HG03097 (cell line): ENCODE data around the gene PTGER4.

Experiments
- ATAC-seq: cut with Tn5 transposase; IDR thresholded peaks from one replicate; pipeline ENCODE4 v1.9.1; 2021; ENCODE audit not compliant: unreplicated experiment, low FRiP score

Gene PTGER4

GRCh38 chr5:40669606-40670390 is 9.9 kb upstream of the PTGER4 start:
- ATAC-seq, result no peak

- no peak for ATAC-seq
These were observed 7.3 kb upstream of the PTGER4 start for GRCh38 chr5:40672425-40672824.

- ATAC-seq, result no peak
These were observed 5.0 kb upstream of the PTGER4 start for GRCh38 chr5:40674661-40675235.

DNA sequence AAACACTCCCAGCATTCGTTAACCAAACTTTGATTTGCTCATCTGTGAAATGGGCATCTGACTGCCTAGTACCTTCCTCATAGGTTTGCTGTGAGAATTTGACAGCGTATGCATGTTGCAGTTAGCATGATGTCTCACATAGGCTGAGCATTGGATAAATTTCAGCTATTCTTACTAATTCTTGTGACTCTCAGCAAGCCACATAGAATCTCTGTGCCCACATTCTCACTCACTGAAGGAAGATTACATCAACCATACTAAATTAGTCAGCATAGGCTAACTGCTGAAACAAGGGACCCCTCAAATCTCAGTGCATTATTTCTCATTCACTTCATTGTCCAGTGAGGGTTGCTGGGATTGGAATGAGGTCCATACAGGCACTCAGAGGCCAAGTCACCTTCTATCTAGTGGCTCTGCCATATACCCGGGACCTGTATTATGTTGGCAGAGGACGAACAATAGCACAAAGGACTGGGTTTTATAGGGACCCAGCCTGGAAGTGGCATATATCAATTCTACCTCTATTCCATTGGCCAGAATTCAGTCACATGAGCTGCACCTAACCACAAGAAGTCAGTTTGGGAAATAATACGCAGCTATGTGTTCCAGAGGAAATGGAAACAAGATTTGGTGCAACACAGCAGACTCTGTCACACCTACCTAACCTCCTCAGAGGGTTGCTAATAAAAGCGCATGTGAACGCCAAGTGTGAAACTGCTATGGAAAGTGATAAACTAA is 4.2 kb upstream of the PTGER4 start:
- ATAC-seq, result no peak

GRCh38 chr5:40676613-40677343 is 2.9 kb upstream of the PTGER4 start:
- no peak for ATAC-seq

- ATAC-seq, result no peak
These were observed 2.3 kb upstream of the PTGER4 start for GRCh38 chr5:40677456-40677855.

DNA sequence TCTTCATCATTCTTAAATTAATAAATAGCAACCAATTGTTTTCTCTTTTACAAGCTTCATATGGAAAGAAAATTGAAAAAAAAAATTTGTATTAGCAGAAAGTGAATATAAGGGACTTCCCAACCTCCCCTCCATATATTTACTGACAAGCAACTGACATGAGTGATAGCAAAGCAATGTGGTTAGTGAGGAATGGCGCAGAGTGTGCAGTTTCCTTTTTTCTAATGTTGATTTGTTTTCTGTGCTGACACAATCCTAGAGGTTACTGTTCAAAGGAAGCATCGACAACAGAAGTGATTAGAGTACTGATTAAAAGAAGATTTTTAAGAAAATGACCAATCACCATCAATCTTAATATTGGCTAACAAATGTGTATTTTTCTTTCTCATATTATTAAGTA is 1.7 kb upstream of the PTGER4 start:
- no peak for ATAC-seq

DNA sequence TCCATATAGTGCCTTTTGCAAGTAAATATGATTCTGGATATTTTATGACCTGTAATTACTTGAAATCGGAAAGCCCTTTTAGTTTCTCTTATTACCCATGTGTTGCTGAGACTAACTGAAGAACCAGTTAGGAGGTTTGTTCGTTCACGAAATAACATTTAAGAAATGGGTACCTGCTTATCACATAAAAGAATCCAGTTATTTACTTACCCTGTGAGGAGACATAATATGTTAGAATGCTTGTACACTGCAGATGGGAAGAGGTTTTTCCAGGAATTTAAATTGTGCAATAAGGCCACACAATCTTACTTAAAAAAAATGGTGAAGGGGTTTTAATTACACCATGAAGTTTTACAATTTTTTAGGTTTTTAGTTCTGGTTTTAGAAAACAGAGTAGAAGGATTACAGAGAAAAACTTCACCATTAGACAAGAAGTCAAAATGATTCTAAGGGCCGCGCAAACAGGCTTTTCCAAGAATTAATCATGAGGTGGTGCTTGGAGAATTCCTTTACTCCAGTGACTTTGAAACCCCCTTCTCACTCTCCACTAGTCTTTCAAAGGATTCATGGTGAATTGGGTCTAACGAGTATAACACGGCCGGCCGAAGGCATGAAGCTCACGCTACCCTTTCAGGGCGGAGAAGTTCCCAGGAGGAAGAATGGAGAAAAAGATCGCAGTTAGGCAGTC is 1.1 kb upstream of the PTGER4 start:
- no peak for ATAC-seq

- peak; percentile 61 for ATAC-seq
These were observed 385 bp upstream of the PTGER4 start for GRCh38 chr5:40679148-40679912.

GRCh38 chr5:40680741-40681362 is 1.1 kb downstream of the PTGER4 start:
- ATAC-seq, result no peak

GRCh38 chr5:40681363-40682153 is 1.8 kb downstream of the PTGER4 start:
- no peak for ATAC-seq

DNA sequence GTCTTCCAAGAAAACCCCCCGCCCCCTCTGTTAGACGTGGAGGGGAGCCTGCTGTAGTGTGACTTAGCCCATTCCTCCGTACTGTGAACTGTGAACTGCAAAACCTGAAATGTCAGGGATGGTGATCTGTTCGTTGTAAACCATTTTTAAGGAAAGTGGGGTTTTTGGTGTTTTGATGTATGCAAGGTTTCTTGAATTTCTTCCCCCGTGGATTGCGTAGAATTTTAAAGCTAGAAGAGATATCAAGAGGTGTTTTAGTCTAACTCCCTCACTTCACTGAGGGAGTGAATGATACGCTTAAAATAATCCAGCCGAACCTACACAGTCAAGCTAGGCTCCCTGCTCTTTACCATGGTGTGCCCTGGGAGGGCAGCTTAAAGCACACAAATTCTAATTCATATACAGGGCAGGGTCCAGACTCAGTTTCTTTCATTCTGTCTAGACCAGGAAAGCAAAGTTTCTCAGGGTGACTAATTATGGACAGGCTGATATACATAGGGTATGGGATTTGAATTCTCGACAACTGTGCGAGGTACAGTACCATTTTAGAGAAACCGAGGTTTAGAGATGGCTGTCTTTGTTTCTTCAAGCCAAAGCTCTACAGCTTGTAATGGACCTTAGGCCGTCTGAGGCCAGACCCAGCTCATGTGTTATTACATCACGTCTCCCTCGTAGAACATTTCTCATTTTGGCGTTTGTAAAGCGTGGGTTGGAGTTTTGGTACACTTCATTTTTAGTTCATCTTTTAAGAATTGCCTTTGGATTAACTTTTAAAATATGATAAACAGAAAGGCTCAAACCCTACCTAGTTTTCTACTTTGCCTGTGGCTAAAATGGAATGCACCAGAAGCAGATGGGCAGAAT is 2.7 kb downstream of the PTGER4 start:
- no peak for ATAC-seq

DNA sequence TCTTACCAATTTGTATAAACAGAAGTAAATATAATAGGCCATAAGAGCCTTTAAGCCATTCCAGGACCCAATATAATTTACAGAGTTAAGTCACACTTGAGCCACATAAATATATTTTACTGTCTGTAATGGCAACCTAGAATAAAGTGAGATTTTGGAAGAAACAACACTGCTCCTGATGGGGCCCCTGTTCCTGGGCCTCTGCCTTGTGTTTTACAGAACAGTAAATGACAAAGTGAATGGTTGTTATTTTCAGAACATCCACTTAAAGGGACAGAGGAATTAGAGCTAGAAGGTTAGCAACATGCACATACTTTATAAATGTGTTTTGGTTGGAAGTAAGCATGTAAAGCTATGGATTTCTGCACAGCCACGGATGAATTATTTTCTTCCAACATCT is 3.6 kb downstream of the PTGER4 start:
- no peak for ATAC-seq

DNA sequence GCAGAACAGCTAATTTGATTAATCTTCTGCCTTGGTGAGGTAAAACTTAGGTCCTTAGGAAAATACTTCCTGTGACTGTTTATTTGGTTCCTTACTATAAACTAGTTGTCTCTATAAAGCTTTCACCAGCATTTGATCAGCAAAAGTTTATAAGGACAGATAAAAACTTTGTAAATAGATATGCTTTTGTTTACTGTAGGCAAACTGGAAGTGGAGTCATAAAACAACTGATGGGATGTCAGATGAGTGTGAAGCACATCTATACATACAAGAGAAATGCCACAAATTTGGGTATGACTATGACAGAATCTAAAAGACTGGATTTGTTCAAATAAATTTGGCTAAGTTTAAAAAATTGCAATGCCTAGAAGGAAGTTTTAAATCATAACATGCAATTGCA is 5.5 kb downstream of the PTGER4 start:
- no peak for ATAC-seq

DNA sequence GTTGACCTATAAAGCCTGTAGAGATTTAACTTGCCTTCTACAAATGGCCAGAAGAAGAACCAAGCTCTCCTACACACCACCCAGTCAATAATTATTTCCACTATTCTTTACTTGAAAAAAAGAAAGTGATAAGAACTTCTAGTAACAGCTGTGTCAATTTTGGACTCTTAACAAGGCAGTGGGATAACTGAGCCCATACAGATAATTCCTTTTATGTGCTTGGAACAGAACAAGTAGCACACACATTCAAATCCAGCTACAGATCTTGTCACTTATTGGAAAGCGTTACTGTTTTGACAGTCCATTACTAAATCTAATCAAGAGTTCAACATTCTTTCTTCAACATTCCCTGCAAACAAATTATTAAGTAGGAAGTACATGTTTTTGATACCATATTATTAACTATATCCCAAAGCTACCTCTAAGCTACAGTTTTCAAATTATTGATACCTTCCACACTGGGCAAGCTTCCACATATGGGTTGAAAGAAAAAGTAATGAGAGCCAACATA is 6.3 kb downstream of the PTGER4 start:
- ATAC-seq, result no peak

DNA sequence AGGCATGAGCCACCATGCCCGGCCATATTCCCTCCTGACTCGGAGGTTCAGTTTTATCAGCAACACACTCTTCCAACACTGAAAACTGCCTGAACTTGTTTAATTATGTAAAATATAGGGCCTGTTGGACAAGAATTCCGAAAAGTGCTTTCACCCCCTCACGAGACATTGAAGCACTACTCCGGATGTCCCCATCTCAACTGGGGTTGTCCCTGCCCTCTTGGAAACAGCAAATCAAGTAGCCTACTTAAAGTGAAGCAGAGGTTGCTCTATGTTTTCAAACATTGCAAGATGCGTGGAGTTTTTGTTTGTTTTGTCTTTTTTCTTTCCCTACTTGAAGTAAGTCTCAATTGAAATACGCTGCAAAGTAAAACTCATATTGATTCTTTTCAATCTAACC is 7.6 kb downstream of the PTGER4 start:
- no peak for ATAC-seq

DNA sequence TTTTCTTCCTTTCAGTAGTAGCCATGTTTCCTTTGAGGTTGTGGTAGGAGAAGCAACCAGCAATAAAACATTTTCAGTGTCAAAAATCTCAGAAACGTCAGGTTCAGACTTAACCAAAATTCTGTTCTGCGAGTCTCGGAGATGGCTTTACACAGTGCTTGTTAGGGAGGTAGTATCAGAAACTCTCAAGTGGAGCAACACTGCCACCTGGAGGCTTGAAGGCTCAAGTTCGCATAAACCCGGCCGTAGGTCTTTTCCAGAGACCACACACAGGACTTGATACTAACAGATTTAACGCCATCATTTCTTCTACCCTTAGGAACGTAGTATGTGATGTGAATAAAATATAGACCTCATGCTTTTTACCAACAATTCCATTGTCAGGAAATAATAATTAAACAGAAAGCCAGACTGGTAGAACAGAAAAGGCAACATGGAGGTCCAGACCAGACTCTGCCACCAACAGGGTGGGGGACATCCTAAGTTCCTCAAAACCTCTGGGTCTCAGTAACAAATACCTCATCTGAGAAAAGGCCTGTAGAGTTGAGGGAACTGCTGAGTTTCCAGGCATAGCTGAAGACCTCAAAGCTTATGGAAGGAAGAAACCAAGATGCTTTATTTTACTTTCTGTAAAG is 8.5 kb downstream of the PTGER4 start:
- ATAC-seq, result peak; percentile 79
